Neuronal stem cell (in vitro differentiated cells): Measurements from ENCODE around the gene PRRC2B.
A peak's percentile ranks its signal among the peaks of the same experiment; 100 is the strongest.

Source experiments
- DNase-seq: peaks from one replicate; pipeline ENCODE4 v3.0.0-alpha.2; 2013; ENCODE audit warnings: low spot score
- H2AFZ ChIP-seq: one replicate; pipeline ENCODE4 v1.6.1; 2013; ENCODE audit warnings: mild to moderate bottlenecking, low read length, inconsistent platforms
- H2AK5ac ChIP-seq: 2 replicates; pipeline ENCODE4 v1.6.1; 2013; ENCODE audit warnings: low read depth, mild to moderate bottlenecking, inconsistent platforms, low read length, moderate library complexity, mixed read lengths
- H2BK120ac ChIP-seq: 2 replicates; pipeline ENCODE4 v1.6.1; 2013; ENCODE audit warnings: low read depth, mild to moderate bottlenecking, inconsistent platforms, low read length, moderate library complexity, mixed read lengths
- H2BK12ac ChIP-seq: one replicate; pipeline ENCODE4 v1.6.1; 2013; ENCODE audit warnings: low read length, inconsistent platforms
- H2BK15ac ChIP-seq: 2 replicates; pipeline ENCODE4 v1.6.1; 2013; ENCODE audit warnings: mild to moderate bottlenecking, low read length, inconsistent platforms, mixed read lengths
- H2BK5ac ChIP-seq: one replicate; pipeline ENCODE4 v1.6.1; 2013; ENCODE audit warnings: inconsistent platforms, mild to moderate bottlenecking, low read length, moderate library complexity
- H3K14ac ChIP-seq: one replicate; pipeline ENCODE4 v1.6.1; 2013; ENCODE audit warnings: low read length, inconsistent platforms
- H3K18ac ChIP-seq: 2 replicates; pipeline ENCODE4 v1.6.1; 2013; ENCODE audit warnings: low read length, inconsistent platforms
- H3K23ac ChIP-seq: 2 replicates; pipeline ENCODE4 v1.6.1; 2013; ENCODE audit warnings: low read depth, mild to moderate bottlenecking, mixed read lengths, low read length, inconsistent platforms; ENCODE audit not compliant: poor library complexity
- H3K27ac ChIP-seq: replicated peaks from 3 replicates; pipeline ENCODE4 v1.5.1; 2013; ENCODE audit warnings: low read length, inconsistent platforms
- H3K27me3 ChIP-seq, 3 experiments: 2 replicates each; pipeline ENCODE4 v1.6.1; 2013; ENCODE audit warnings: low read length in 3 of 3, mild to moderate bottlenecking in 2 of 3, inconsistent platforms in 1 of 3, low read depth in 1 of 3, mixed read lengths in 1 of 3, moderate library complexity in 1 of 3; ENCODE audit not compliant: control insufficient read depth in 3 of 3, insufficient read depth in 3 of 3
- H3K36me3 ChIP-seq, 2 donors: replicated peaks in 1 of 2; 2 replicates each; pipeline ENCODE4 v1.6.1; 2013; ENCODE audit warnings: low read length in 2 of 2; ENCODE audit not compliant: control insufficient read depth in 2 of 2, insufficient read depth in 2 of 2
- H3K4ac ChIP-seq: 2 replicates; pipeline ENCODE4 v1.6.1; 2013; ENCODE audit warnings: inconsistent platforms, mild to moderate bottlenecking, low read length, moderate library complexity
- H3K4me1 ChIP-seq, 2 donors: 1 replicate in 1 of 2; 2 replicates in 1 of 2; pipeline ENCODE4 v1.6.1; 2013; ENCODE audit warnings: low read length in 2 of 2, low read depth in 1 of 2; ENCODE audit not compliant: control insufficient read depth in 2 of 2, insufficient read depth in 1 of 2
- H3K4me2 ChIP-seq: one replicate; pipeline ENCODE4 v1.6.1; 2013; ENCODE audit warnings: mild to moderate bottlenecking, low read length, inconsistent platforms; ENCODE audit not compliant: insufficient read depth, poor library complexity, severe bottlenecking
- H3K4me3 ChIP-seq, 2 donors: 2 replicates each; pipeline ENCODE4 v1.5.1; 2013; ENCODE audit warnings: low read length in 2 of 2, mild to moderate bottlenecking in 2 of 2, inconsistent platforms in 1 of 2, moderate library complexity in 1 of 2
- H3K79me1 ChIP-seq: one replicate; pipeline ENCODE4 v1.6.1; 2013; ENCODE audit warnings: low read depth, mild to moderate bottlenecking, inconsistent platforms, low read length, moderate library complexity
- H3K9ac ChIP-seq: one replicate; pipeline ENCODE4 v1.6.1; 2013; ENCODE audit warnings: mild to moderate bottlenecking, low read depth, low read length, inconsistent platforms; ENCODE audit not compliant: poor library complexity
- H3K9me3 ChIP-seq, 2 donors: replicated peaks in 1 of 2; 2 replicates each; pipeline versions ENCODE3 to v1.6.1; 2013; ENCODE audit warnings: low read length in 2 of 2, mild to moderate bottlenecking in 2 of 2, inconsistent platforms in 1 of 2, low read depth in 1 of 2, mixed read lengths in 1 of 2, moderate library complexity in 1 of 2; ENCODE audit not compliant: control insufficient read depth in 2 of 2, insufficient read depth in 1 of 2
- H4K8ac ChIP-seq: one replicate; pipeline ENCODE4 v1.6.1; 2013; ENCODE audit warnings: low read depth, mild to moderate bottlenecking, inconsistent platforms, low read length, moderate library complexity
- H4K91ac ChIP-seq: one replicate; pipeline ENCODE4 v1.6.1; 2013; ENCODE audit warnings: low read length, low read depth, mild to moderate bottlenecking, inconsistent platforms; ENCODE audit not compliant: poor library complexity
- WGBS, 2 donors: extraction: QIAGEN DNeasy Blood & Tissue Kit; methylation state at CpG; one replicate each; pipeline ENCODE4 v1.1.7; 2013; ENCODE audit warnings: missing lambda C conversion rate in 2 of 2, mixed read lengths in 1 of 2; ENCODE audit not compliant: insufficient read length in 2 of 2, insufficient replicate concordance in 1 of 2; ENCODE audit errors: extremely low coverage in 2 of 2; 5-methylcytosine and 5-hydroxymethylcytosine counted together

The PRRC2B gene

GRCh38 chr9:131409458-131409992, 15.6 kb downstream of the PRRC2B start:
- Histone ChIP-seq H3K9ac (no peak overlapping the region), H2BK5ac (no peak overlapping the region), H3K27ac (no peak overlapping the region), H3K18ac (peak overlapping the region; percentile 12), H3K4me1 (peaks cover 32 to 36% of the 10 kb centered on the region in 2 donors), H3K23ac (no peak overlapping the region), H3K4me3 (no peak overlapping the region), H3K4ac (no peak overlapping the region), H3K14ac (no peak overlapping the region), H4K8ac (no peak overlapping the region), H2BK12ac (no peak overlapping the region), H3K79me1 (peaks cover 4% of the 10 kb centered on the region), H2BK120ac (no peak overlapping the region), H3K36me3 (peaks cover 7 to 77% of the 10 kb centered on the region in 2 donors), H3K9me3 (peaks cover 6 to 31% of the 10 kb centered on the region in 2 donors), H3K27me3 (no peaks in the 10 kb centered on the region), H3K4me2 (no peak overlapping the region), H2BK15ac (no peak overlapping the region), H4K91ac (no peak overlapping the region), H2AFZ (no peak overlapping the region), H2AK5ac (no peak overlapping the region)
- WGBS, 2 donors: no CpG with 5 or more reads among the region's 7 CpGs
- DNase-seq: no peak

DNA sequence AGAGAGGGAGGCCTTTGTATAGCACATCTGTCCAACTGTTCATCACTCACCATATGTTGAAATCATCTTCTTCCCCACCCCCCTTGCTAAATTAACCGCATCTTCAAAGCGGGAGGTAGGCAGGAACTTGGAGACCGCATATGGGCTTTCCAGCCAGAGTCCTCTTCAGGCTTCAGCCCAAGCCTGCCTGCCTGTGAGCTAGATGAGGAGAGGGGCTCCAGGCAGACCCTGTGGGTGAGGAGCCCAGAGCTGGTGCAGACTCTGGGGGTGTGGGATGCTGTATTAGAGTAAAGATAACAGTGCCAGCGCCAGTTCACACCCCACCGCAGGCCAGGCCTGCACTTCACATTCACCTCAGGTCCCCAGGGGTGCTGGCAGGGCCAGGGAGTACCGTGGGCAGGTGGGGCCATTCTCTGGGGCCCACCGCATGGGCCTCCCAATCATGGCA, 16.2 kb downstream of the PRRC2B start:
- peaks cover 7 to 77% of the 10 kb centered on the region in 2 donors for H3K36me3 ChIP-seq
- no CpG with 5 or more reads among the region's 7 CpGs for WGBS, 2 donors
- no peak overlapping the region for H3K27ac ChIP-seq

DNA sequence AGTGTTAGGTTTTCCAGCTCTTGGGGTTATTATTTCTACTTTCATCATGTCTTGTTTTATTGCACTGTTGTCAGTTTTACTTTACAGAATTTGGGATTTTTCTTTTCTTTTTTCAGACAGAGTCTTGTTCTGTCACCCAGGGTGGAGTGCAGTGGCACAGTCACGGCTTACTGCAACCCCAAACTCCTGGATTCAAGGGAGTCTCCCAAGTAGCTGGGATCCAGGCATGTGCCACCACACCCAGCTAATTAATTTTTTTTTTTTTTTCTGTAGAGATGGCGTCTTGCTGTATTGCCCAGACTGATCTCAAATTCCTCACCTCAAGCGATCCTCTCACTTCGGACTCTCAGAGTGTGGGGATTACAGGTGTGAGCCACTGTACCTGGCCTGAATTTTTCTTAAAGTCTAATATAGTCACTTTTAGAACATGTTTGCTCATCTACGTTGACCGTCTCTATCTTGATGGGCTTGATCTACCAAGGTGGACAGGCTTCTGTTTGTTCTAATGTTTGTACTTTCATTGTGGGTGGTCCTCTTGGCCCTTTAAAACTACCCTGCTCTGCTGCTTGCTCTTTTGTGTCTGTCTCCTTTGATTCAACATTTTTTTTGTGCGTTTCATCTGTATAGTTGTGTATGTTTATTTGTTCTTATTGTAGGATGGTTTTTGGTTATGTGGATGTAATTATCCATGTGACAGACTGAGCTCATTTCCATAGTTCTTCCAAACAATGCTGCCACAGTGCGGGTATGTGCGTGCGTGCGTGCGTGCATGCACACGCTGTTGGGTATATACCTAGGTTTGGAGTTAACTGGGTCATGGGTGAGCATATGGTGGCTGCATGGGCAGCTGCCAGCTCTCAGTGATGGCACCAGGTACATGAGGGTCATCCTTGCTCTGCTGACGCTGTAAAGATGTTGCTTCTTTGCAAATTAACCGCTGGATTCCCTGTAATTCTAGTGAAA, 18.1 kb downstream of the PRRC2B start:
- Histone ChIP-seq H2BK120ac (no peak overlapping the region), H2BK12ac (no peak overlapping the region), H3K27ac (no peak overlapping the region), H2AK5ac (no peak overlapping the region), H3K27me3 (no peaks in the 10 kb centered on the region), H4K91ac (no peak overlapping the region), H2BK5ac (no peak overlapping the region), H3K79me1 (peaks cover 2% of the 10 kb centered on the region), H3K4me2 (no peak overlapping the region), H2AFZ (no peak overlapping the region), H3K18ac (no peak overlapping the region), H3K14ac (no peak overlapping the region), H4K8ac (no peak overlapping the region), H3K9me3 (peaks cover 8 to 43% of the 10 kb centered on the region in 2 donors), H3K4ac (no peak overlapping the region), H3K23ac (no peak overlapping the region), H3K4me1 (peaks cover 11 to 13% of the 10 kb centered on the region in 2 donors), H3K36me3 (peaks cover 7 to 82% of the 10 kb centered on the region in 2 donors), H2BK15ac (no peak overlapping the region), H3K4me3 (no peak overlapping the region), H3K9ac (no peak overlapping the region)
- no CpG with 5 or more reads among the region's 15 CpGs for WGBS, 2 donors
- DNase-seq: no peak

More for the DNA sequence above, 16.2 kb downstream of the PRRC2B start:
- DNase-seq: no peak
- no peak overlapping the region for H2BK5ac ChIP-seq
- no peak overlapping the region for H2AK5ac ChIP-seq
- no peak overlapping the region for H3K9ac ChIP-seq
- H4K8ac ChIP-seq: no peak overlapping the region
- H3K4me1 ChIP-seq: peaks cover 29 to 31% of the 10 kb centered on the region in 2 donors
- H3K4ac ChIP-seq: no peak overlapping the region
- H2BK120ac ChIP-seq: no peak overlapping the region
- H4K91ac ChIP-seq: no peak overlapping the region
- H2BK12ac ChIP-seq: no peak overlapping the region
- no peaks in the 10 kb centered on the region for H3K27me3 ChIP-seq
- no peak overlapping the region for H2BK15ac ChIP-seq
- H3K23ac ChIP-seq: no peak overlapping the region
- no peak overlapping the region for H3K4me2 ChIP-seq
- H3K4me3 ChIP-seq: no peak overlapping the region
- H2AFZ ChIP-seq: no peak overlapping the region
- H3K9me3 ChIP-seq: peaks cover 8 to 36% of the 10 kb centered on the region in 2 donors
- H3K14ac ChIP-seq: no peak overlapping the region
- peak overlapping the region; percentile 27 for H3K18ac ChIP-seq
- H3K79me1 ChIP-seq: peaks cover 4% of the 10 kb centered on the region

DNA sequence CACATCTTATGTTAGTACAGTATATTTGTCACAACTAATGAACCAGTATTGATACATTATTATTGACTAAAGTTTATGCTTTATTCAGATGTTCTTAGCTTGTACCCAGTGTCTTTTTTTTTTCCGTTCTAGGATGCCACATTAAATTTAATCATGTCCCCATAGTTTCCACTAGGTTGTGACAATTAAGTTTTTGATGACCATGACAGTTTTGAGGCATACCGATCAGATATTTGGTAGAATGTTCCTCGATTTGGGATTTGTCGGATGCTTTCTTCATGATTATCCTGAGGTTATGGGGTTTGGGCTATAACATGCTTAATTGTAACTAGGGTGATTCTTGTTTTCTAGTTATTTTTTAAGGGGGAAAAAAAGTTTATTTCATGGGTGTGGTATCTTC, 22.6 kb downstream of the PRRC2B start:
- Histone ChIP-seq H3K36me3 (peaks cover 18 to 94% of the 10 kb centered on the region in 2 donors), H2BK12ac (no peak overlapping the region), H3K18ac (no peak overlapping the region), H3K27ac (no peak overlapping the region), H2BK5ac (no peak overlapping the region), H3K14ac (no peak overlapping the region), H3K4me3 (no peak overlapping the region), H3K79me1 (peaks cover 7% of the 10 kb centered on the region), H3K4me2 (no peak overlapping the region), H3K9me3 (peaks cover 8 to 40% of the 10 kb centered on the region in 2 donors), H2BK15ac (no peak overlapping the region), H3K9ac (no peak overlapping the region), H2BK120ac (no peak overlapping the region), H2AFZ (no peak overlapping the region), H4K8ac (no peak overlapping the region), H3K4me1 (peaks cover 14 to 37% of the 10 kb centered on the region in 2 donors), H4K91ac (no peak overlapping the region), H3K23ac (no peak overlapping the region), H3K27me3 (no peaks in the 10 kb centered on the region), H2AK5ac (no peak overlapping the region), H3K4ac (no peak overlapping the region)
- DNase-seq: no peak
- no CpG with 5 or more reads among the region's 4 CpGs for WGBS, 2 donors
